Activated T-helper 9 cell treated with anti-CD3 and anti-CD28 coated beads, Interleukin-2, amount 50 U/mL, for 16 hours (primary cell): ENCODE results near the gene TBC1D30.

Experiments
- DNase-seq: peaks from one replicate; pipeline ENCODE4 v3.0.0-alpha.2; 2020; ENCODE audit warnings: low read depth

TBC1D30 gene

DNA sequence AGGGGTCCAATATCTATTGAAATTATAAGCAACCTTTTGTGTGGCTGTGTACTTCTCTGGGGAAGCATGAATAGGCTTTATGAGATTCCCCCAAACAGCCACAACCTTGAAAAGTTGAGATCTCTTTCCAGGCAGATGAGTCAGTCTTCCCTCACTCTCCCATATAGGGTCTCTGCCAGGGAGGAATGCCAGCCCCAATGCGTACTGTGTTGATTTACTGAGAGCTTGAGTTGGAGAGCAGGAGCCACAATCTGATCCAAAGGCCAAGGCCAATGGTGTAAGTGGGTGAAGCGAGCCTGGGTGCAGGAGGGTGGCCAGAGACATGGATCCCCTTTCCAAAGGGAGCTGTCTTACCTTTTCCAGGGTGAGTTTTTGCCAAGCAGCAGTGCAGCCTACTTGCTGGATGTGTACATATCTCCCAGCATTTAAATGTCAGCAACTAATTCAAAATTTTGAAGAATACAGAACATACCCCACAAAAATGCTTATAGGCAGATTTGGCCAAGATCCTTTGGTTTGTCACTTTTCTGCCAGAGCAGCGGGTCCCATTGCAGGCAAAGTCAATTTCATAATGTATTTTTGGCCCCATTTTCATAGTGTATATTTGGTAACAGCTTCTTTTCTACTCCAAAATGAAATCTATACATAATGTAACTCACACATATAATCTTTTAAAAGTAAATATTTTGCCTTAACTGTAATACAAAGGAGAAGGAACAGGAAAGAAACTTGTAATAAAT lies 88.2 kb downstream of the TBC1D30 start:
- DNase-seq, result no peak

DNA sequence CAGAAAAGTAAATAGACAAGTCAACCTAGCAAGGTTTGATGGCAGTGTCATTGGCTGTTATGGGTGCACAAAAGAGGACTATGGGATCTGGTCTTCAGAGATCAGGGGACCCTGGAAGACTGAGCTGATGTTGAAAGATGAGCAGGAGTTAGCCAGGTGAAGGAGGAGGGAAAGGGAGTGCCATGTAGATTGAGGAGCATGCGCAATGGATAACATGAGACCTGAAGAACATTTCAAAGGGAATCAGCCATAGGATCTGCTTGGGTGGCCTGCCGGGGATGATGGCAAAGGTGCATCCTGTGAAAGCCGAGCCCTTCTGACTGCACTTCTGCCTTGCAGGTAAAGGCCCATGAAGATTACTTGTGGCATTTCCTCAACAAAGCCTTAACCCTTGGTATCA lies 90.8 kb downstream of the TBC1D30 start:
- no peak for DNase-seq

DNA sequence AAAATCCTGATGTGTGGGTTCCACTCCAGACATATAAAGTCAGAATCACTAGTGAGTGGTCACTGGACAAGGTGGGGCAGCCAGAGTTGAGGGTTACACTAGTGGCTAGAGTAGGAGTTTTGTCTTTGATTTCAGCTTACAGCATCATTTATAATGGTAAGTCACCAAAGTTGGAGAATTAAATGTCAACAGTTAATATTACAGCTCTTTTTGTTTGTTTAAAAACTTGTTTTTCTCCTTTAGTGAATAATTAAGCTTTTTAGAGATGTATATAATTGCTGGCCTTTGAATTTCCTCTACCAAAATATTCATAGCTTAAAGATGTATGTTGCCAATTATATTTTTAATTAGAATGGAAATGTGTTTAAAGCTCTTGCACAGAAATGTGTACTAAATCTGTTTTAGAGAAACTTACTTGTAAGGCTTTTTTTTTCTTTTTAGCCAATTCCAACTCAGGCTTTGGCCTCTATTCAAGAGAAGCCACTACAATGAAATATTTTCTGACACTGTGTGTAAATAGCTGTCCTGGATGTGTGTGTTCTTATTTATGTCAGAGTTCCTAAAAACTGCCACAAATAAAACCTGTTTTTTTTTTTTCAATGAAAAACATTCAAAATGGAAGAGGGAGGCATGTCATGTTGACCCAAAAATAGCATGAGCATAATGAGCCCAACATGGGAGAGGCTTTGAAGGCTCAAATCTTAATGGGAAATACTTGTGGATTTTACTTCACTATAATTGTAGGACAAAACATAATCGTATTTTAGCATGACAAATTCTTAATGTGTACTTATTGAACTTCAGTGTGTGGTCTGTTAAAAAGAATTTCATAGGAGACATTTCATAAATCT lies 92.2 kb downstream of the TBC1D30 start:
- DNase-seq, result no peak

DNA sequence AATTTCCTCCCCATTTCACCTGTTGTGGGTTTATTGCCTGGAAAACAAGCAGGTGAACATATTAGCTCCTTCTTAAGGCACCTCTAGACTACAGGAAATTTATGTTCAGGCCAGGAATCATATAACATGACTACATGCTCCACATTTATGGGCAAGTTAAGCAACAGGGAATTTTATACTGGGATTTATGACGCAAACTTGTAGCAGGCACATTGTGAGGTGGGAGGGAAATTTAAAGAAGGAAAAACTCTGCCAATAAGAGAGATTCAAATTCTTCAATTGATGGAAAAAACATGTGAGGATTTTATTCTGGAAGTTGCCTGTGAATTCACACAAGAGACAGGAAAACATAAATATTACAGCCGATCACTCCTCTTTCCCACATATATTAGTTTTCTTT lies 93.9 kb downstream of the TBC1D30 start:
- DNase-seq, result no peak

DNA sequence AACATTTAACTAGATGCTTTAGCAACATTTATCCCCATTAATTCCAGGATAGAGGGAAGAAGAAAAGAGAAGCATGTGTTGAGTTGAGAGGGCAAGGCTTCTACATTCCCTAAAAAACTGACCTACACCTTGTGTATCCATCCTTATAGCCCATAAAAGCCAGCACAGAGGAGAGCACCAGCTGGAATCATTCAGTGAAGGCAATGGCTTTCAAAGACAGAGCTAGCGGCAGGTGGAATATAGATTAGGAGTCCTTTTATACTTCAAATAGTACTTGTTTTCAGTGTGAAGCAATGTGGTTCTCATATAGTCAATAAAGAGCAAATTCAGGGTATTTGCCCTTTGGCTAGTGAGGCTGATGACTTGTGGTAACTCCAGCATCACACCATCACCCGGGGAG lies 94.4 kb downstream of the TBC1D30 start:
- no peak for DNase-seq

DNA sequence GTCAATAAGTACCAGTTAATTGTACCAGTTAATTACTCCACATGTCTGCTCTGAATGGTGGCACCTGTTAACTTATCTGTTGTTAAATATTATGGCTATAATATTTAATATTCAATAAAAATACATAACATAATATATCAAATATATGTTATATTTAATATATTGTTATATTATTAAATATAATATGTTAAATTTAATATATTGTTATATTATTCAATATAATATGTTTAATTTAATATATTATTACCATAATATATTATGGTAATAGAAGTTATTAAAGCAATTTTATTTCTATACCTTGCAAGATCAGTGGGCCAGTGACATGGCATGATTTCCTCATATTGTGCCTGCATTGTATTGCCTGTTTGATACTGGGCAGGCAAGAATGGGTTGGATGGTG lies 98.4 kb downstream of the TBC1D30 start:
- no peak for DNase-seq

DNA sequence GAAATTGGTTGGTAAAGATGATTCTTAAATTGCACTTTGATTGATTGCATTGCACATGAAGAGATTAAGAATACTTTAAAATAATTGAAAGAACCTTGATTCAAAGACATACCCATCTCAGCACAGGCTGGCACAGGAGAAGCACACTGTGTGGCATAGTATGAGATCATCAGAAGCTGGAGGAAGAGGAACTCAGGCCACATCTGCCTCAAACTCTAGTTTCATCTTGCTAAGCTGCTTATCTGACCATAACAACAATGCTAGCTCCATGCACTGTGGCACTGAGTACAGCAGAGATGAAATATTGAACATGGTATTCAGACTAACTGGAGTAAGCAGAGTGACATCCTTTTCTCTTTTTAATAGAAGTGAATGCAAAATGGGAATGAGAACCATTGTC lies 99.1 kb downstream of the TBC1D30 start:
- DNase-seq, result no peak
